HG03432 (cell line): ENCODE data around the gene PLEKHG4B.
"Not testable (repeated sequence)": the region's sequence is repeated elsewhere in the genome, so short reads cannot be mapped to it uniquely, and the experiment has no call there.

Experiments used
- ATAC-seq: cut with Tn5 transposase; IDR thresholded peaks from one replicate; pipeline ENCODE4 v1.9.1; 2021; ENCODE audit warnings: mild to moderate bottlenecking, moderate library complexity; ENCODE audit not compliant: unreplicated experiment

Gene PLEKHG4B

GRCh38 chr5:154826-155225 is 62.9 kb downstream of the PLEKHG4B start:
- no peak for ATAC-seq

GRCh38 chr5:155651-156410 is 63.9 kb downstream of the PLEKHG4B start:
- ATAC-seq = no peak

DNA sequence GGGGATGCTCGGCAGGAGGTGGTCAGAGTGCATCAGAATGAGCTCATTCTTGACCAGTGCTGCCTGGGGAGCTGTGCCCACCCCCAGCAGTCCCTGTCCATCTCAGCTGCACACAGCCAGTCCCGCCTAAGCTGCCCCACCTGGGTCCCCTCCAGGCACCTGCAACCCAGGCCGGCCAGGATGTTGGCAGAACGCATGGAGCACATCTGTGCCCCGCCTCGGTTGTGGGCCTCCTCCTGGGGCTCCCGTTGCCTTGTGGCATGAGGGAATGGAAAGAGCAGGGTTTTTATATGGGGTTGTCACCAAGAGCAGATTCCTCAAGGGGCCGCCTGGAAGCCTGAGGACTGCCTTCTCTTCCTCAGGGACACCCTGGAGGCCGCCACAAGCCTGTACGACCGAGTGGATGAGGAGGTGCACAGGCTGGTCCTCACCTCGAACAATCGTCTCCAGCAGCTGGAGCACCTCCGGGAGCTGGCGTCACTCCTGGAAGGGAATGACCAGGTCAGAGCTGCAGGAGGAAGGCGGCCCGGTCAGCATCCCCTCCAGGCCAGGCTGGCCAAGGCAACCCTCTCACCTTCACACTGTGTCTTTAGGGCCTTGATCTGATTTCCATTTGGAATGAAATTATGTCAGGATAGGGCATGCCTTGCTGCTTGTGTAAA is 64.6 kb downstream of the PLEKHG4B start:
- no peak for ATAC-seq

DNA sequence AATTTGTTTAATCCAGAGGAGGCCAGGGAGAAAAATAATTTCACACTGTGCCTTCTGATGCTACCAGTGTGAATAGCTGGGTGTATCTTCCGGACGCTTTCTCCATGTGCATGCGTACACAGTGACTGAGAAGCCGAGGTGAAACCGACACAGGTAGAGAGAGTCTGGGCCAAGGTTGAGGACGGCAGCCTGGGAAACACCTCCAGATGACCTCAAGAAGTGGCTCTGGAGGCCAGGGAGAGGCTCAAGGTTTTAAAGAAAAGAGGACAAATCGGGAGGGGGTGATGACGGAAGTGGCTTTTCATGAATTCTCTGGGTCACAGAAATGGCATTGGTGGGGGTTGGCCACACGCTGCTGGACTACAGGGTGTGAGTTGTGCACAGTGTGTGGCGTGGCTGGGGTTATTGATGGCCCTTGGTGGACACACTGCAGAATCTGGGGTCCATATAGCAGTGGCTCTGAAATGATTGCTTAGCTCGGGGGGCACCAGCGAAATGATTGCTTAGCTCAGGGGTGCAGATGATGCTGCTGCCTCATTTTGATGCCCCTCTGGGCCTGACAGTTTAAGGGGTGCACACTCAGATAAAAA is 65.3 kb downstream of the PLEKHG4B start:
- ATAC-seq = no peak

DNA sequence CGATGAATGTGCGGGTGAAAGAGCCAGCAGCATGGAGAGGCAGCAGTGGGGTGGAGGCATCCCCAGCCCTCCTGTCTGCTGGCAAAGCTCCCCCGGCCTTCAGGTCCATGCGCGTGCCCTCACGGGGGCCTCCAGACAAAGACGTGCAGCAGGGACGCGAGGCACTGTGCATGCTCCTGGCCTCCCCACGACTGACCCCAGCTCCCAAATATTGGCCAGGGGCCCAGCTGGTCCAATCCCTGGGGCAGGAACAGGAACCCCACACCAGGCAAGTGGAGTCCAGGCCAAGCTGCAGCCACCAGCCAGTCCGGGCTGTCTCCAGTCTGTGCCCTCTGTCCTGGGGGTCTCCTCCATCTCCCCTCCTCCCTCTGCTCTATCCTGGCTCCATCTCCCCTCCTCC is 65.8 kb downstream of the PLEKHG4B start:
- no peak for ATAC-seq

DNA sequence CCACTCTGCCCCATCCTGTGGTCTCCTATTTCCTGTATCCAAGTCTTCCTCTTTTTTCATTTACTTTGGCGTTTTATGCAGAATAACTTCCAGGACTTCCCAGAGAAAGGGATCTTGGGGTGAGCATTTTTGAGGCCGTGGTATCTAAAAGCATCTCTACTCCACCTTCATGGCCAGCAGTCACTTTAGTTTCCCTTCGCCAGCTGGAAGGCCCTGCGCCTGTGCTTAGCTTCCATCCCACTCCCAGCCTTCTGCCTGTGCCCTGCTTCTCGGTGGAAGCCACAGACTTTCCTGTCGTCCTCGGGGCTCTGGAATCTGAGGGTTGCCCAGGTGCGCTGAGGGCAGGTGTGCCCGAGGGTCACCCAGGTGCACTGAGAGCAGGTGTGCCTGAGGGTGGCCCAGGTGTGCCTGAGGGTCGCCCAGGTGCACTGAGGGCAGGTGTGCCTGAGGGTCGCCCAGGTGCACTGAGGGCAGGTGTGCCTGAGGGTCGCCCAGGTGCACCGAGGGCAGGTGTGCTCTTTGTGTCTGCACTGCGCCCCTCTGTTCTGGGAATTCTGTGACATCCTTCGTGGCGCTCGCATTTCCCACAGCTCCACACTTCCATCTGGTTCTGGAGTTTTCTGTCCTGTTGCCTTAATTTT is 67.0 kb downstream of the PLEKHG4B start:
- no peak for ATAC-seq

GRCh38 chr5:159448-160172 is 67.6 kb downstream of the PLEKHG4B start:
- ATAC-seq = no peak

GRCh38 chr5:160173-160510 is 68.2 kb downstream of the PLEKHG4B start:
- no peak for ATAC-seq

- no peak for ATAC-seq
These were observed 69.2 kb downstream of the PLEKHG4B start for GRCh38 chr5:160921-161802.

DNA sequence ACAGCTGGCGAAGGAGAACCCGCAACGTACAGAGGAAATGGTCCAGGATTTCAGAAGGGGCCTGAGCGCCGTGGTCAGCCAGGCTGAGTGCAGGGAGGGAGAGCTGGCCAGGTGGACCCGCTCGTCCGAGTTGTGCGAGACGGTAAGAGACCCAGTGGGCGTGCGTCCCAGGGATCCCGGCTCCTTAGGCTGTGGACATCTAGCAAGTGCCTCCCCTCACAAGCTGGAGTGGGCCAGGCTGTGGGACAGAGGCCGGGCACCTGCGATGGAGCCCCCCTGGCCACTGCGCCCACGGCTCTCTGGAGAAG is 69.8 kb downstream of the PLEKHG4B start:
- ATAC-seq = no peak

DNA sequence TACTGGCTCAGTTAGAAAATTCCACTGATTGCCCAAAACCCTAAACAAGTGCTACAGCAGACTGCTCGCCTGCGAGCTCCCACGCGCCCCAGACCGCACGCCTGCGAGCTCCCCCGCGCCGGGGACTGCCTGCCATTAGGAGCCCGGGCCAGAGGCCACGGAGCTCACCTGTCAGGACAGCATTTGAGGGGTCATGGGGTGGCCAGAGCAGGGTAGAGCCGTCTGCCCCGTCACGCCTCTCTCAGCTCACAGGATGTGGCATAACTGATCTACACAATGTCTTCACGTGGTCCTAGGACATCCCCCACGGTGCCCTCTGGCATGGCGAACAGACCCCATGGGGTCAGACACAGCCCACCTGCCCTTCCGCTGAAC is 70.2 kb downstream of the PLEKHG4B start:
- no peak for ATAC-seq

- ATAC-seq = no peak
These were observed 70.8 kb downstream of the PLEKHG4B start for GRCh38 chr5:162565-163337.

DNA sequence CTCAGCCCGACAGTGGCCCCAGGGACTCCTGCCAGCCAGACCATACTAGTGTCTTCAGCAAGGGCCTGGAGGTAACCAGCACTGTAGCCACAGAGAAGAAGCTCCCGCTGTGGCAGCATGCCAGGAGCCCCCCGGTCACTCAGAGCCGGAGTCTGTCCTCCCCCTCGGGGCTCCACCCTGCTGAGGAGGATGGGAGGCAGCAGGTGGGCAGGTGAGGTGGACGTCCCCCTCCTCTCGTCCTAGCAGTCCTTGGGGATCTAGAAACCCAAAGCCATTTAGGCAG is 71.3 kb downstream of the PLEKHG4B start:
- no peak for ATAC-seq

DNA sequence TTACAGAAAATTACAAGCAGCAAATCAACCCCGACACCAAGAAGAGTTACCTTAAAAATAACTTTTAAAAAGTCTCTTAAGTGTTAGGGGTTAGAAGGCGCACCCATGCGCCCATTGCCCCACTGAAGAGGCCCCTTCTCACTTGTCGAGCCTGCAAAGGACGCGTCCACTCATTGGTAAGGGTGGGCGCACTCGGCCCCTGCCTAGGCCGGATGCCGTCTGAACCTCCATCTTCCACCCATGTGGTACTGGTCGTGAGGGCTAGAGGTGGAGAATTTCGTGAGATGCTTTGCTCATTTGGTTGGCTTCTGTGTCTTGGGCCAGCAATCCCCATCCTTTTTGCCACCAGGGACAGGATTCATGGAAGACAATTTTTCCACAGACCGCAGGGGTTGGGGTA is 71.9 kb downstream of the PLEKHG4B start:
- ATAC-seq = no peak

- ATAC-seq = no peak
These were observed 72.3 kb downstream of the PLEKHG4B start for GRCh38 chr5:164244-164643.

- ATAC-seq = not testable (repeated sequence)
These were observed 72.8 kb downstream of the PLEKHG4B start for GRCh38 chr5:164783-165182.

DNA sequence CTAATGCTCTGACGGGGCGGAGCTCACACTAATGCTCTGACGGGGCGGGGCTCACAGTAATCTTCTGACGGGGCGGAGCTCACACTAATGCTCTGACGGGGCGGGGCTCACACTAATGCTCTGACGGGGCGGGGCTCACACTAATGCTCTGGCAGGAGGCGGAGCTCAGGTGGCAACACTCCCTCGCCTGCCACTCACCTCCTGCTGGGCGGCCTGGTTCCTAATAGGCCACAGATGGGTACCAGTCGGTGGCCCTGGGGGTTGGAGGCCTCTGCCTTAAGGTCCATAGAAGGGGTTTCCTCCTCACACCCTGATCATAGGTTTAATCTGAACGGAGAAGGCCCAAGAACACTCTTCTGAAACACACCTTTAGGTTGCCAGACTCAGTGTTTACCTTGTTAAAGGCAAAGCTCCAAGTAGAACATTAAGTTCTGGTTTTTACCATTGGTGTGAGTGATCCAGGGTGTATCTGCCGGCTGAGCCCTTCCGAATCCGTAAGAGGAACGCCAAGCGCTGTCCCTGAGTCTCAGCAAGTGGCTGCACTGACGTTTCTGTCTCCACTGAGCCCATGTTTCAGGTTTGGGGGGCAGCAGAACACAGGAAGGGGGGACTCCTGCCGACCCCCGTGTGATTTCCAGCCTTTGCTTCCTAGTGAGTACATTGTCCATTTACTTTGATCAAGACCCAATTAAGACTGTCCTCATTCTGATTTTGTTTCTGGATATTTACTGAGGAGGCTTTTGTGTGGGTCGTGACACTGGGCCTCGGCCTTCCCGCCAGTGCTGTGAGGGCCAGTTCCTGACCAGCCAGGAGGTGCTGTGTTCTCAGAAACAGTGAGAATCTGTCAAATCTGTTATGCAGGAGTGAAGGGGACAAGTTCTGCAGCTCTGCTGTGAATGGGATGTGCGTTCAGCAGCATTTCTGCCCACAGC is 74.7 kb downstream of the PLEKHG4B start:
- no peak for ATAC-seq

DNA sequence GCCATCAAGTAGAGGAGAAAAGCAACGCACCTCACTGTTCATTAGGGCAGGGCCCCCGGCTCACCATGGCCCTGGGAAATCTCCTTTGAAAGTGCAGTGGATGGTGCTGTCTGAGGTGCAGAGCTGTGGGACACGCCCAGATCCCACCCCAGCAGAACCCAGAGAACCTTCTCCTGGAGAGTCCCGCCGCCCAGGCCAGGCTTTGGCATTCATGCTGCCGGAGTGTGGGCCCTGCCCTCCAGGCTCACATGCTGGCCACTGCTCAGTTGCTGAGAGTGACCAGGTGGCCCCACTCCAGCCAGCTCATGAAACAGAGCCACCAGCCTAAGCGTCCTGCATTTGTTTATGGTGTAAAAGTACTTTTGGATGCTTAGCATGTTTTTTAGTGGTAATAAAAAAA is 75.5 kb downstream of the PLEKHG4B start:
- ATAC-seq = no peak
